ENCODE results near the gene TM4SF20.

- TF ChIP-seq CTCF (IDR thresholded peaks at IDR 0.05) (no peak), POLR2A (IDR thresholded peaks at IDR 0.05) (no peak)
Observed at GRCh38 chr2:227313310-227313709, 65.8 kb downstream of the TM4SF20 start.
